Liver (tissue), 9 donors: ENCODE measurements around the gene PCDH9. TPM values are rescaled to one million over a fixed set of nuclear protein-coding genes. Genes with fewer than 3 reads are reported as not detected.

Experiments used
- DNase-seq: peaks from one replicate; pipeline ENCODE4 v3.0.0-alpha.2; 2017; ENCODE audit warnings: low spot score
- H3K27ac ChIP-seq, 2 donors: one replicate each; pipeline ENCODE4 v1.7.0; 2013; ENCODE audit warnings: inconsistent platforms in 2 of 2, low read length in 2 of 2, control low read depth in 1 of 2, low read depth in 1 of 2, mild to moderate bottlenecking in 1 of 2
- H3K27me3 ChIP-seq, 4 donors: one replicate each; pipeline versions ENCODE4 v1.6.1 to v1.7.0; 2013; ENCODE audit warnings: low read length in 3 of 4, inconsistent platforms in 1 of 4, mild to moderate bottlenecking in 1 of 4, moderate library complexity in 1 of 4; ENCODE audit not compliant: control insufficient read depth in 4 of 4, insufficient read depth in 4 of 4
- H3K36me3 ChIP-seq, 4 donors: one replicate each; pipeline versions ENCODE4 v1.6.1 to v1.7.0; 2013; ENCODE audit warnings: low read length in 3 of 4, mild to moderate bottlenecking in 3 of 4, low read depth in 1 of 4, moderate library complexity in 1 of 4; ENCODE audit not compliant: control insufficient read depth in 4 of 4, insufficient read depth in 3 of 4
- H3K4me1 ChIP-seq, 4 donors: one replicate each; pipeline versions ENCODE4 v1.6.1 to v1.7.0; 2013; ENCODE audit warnings: low read length in 3 of 4, mild to moderate bottlenecking in 3 of 4, moderate library complexity in 1 of 4; ENCODE audit not compliant: control insufficient read depth in 4 of 4, insufficient read depth in 4 of 4
- H3K4me3 ChIP-seq, 3 donors: one replicate each; pipeline versions ENCODE4 v1.6.1 to v1.7.0; 2013; ENCODE audit warnings: low read length in 3 of 3, control low read depth in 1 of 3, low read depth in 1 of 3, mild to moderate bottlenecking in 1 of 3
- H3K9ac ChIP-seq, 2 donors: one replicate each; pipeline ENCODE4 v1.7.0; 2013; ENCODE audit warnings: low read length in 2 of 2, mild to moderate bottlenecking in 2 of 2, moderate library complexity in 2 of 2, control low read depth in 1 of 2, low read depth in 1 of 2
- H3K9me3 ChIP-seq, 4 donors: one replicate each; pipeline versions ENCODE4 v1.6.1 to v1.7.0; 2013; ENCODE audit warnings: low read length in 3 of 4; ENCODE audit not compliant: control insufficient read depth in 4 of 4
- EGR1 ChIP-seq, 2 donors: IDR thresholded peaks; 2 replicates each; pipeline ENCODE4 v1.6.1; 2016 to 2018; ENCODE audit warnings: antibody characterized with exemption in 2 of 2, low read depth in 2 of 2
- FOXA1 ChIP-seq: IDR thresholded peaks from 2 replicates; pipeline ENCODE4 v1.6.1; 2016; ENCODE audit warnings: antibody characterized with exemption
- FOXA2 ChIP-seq: IDR thresholded peaks from 2 replicates; pipeline ENCODE4 v1.6.1; 2016; ENCODE audit warnings: antibody characterized with exemption
- NR2F2 ChIP-seq: IDR thresholded peaks from 2 replicates; pipeline ENCODE4 v1.6.1; 2016; ENCODE audit warnings: antibody characterized with exemption
- RAD21 ChIP-seq, 2 donors: IDR thresholded peaks; 2 replicates each; pipeline ENCODE4 v1.6.1; 2016; ENCODE audit warnings: antibody characterized with exemption in 2 of 2, mild to moderate bottlenecking in 2 of 2
- RXRA ChIP-seq, 2 donors: IDR thresholded peaks; 2 replicates each; pipeline ENCODE4 v1.6.1; 2017 to 2018; ENCODE audit warnings: antibody characterized with exemption in 2 of 2, mild to moderate bottlenecking in 1 of 2
- WGBS: extraction: QIAGEN DNeasy Blood & Tissue Kit; methylation state at CpG from one replicate; pipeline ENCODE4 v1.1.7; 2013; 5-methylcytosine and 5-hydroxymethylcytosine counted together
- polyA plus RNA-seq, 2 donors: library from polyadenylated mRNA; stranded (reverse) in 1 of 2; unstranded in 1 of 2; fragments of 200-250 nt in 1 of 2; fragments of >200 nt in 1 of 2; fragmentation: Nextera tagmentation in 1 of 2; extraction: Ambion mirVana in 1 of 2; gene quantifications; one replicate each; pipeline versions ENCODE4 v1.2.1 to v1.2.3, GENCODE V29; 2013 to 2015
- total RNA-seq, 2 donors: library from RNA; depleted of rRNA; stranded (reverse); fragments of >200 nt; gene quantifications; one replicate each; pipeline ENCODE4 v1.2.3, GENCODE V29; 2014
- TF ChIP-seq, protein P1 (sequence below): IDR thresholded peaks from 2 replicates; pipeline ENCODE4 v1.6.1; 2016; ENCODE audit warnings: antibody characterized with exemption, mild to moderate bottlenecking
- TF ChIP-seq, protein P2 (sequence below): fragments of 150-350 bp; IDR thresholded peaks from 2 replicates; pipeline ENCODE4 v1.5.1; 2017; ENCODE audit warnings: improper control_type of control experiment, low read depth, low read length; ENCODE audit not compliant: missing input control
- TF ChIP-seq, protein P3 (sequence below): IDR thresholded peaks from 2 replicates; pipeline ENCODE4 v1.6.1; 2016; ENCODE audit warnings: antibody characterized with exemption
- donor health status: healthy.
- donor health status: healthy.
- donor health status: healthy.
- donor health status: healthy.
- donor health status: healthy.

Gene PCDH9
- total and polyA plus RNA-seq, 4 donors, result 0.90 to 4.0 (median 2.2) TPM

DNA sequence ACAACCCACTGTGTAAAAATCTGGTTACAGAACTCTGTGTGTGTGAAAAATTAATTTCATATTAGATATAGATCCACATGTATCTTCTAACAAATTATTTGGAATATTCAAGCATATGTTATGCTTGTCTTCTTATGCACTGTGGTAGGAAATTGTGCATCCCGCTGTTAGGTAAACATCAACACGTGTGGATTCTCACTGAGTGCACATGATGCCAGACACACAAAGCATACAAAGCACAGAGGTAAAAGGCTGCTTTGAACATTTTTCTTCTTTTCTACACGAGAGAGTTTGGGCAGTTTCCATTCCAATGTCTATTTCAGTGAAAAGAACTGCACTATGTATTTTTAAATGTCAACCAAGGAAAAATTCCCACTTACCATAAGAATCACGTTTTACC lies 354.9 kb downstream of the PCDH9 start:
- no peak overlapping the region for H3K27ac ChIP-seq
- TF ChIP-seq, protein P1, sequence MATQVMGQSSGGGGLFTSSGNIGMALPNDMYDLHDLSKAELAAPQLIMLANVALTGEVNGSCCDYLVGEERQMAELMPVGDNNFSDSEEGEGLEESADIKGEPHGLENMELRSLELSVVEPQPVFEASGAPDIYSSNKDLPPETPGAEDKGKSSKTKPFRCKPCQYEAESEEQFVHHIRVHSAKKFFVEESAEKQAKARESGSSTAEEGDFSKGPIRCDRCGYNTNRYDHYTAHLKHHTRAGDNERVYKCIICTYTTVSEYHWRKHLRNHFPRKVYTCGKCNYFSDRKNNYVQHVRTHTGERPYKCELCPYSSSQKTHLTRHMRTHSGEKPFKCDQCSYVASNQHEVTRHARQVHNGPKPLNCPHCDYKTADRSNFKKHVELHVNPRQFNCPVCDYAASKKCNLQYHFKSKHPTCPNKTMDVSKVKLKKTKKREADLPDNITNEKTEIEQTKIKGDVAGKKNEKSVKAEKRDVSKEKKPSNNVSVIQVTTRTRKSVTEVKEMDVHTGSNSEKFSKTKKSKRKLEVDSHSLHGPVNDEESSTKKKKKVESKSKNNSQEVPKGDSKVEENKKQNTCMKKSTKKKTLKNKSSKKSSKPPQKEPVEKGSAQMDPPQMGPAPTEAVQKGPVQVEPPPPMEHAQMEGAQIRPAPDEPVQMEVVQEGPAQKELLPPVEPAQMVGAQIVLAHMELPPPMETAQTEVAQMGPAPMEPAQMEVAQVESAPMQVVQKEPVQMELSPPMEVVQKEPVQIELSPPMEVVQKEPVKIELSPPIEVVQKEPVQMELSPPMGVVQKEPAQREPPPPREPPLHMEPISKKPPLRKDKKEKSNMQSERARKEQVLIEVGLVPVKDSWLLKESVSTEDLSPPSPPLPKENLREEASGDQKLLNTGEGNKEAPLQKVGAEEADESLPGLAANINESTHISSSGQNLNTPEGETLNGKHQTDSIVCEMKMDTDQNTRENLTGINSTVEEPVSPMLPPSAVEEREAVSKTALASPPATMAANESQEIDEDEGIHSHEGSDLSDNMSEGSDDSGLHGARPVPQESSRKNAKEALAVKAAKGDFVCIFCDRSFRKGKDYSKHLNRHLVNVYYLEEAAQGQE, result no peak
- no peak for TF ChIP-seq FOXA2
- no peak for TF ChIP-seq RXRA (IDR thresholded peaks at IDR 0.05)
- H3K9me3 ChIP-seq, result no peaks in the 10 kb centered on the region
- no peak overlapping the region for H3K4me3 ChIP-seq
- H3K27me3 ChIP-seq, result no peaks in the 10 kb centered on the region
- no peaks in the 10 kb centered on the region for H3K4me1 ChIP-seq
- no peak for DNase-seq
- H3K36me3 ChIP-seq, result no peaks in the 10 kb centered on the region
- 56% methylated on average over 4 of the region's 4 CpGs for WGBS
- no peak overlapping the region for H3K9ac ChIP-seq

DNA sequence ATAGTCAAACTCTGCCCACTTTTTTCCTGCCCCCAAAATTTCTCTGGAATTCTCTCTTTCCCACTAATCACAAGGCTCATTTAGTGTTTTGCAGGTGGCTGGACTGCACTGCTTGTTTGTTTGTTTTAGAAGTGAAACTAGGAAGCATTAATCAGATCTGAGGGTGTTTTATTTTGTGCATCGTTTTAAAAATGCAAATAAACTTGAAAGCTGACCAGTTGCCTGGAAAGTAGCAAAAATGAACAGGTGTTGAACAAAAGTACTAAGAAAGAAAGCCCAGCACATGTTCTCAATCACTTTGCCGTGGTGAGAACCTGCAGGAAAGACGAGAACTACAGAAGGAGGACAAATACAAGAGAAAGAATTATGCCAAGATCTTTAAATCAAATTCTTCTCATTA lies 365.5 kb downstream of the PCDH9 start:
- 61% methylated on average over 3 of the region's 3 CpGs for WGBS
- Histone ChIP-seq H3K27ac (no peak overlapping the region), H3K27me3 (no peaks in the 10 kb centered on the region), H3K9ac (no peak overlapping the region), H3K4me1 (no peaks in the 10 kb centered on the region), H3K36me3 (no peaks in the 10 kb centered on the region), H3K9me3 (no peaks in the 10 kb centered on the region), H3K4me3 (peak overlapping the region in 1 of 3 donors; percentile 14)
- TF ChIP-seq FOXA2, result no peak
- TF ChIP-seq EGR1 (IDR thresholded peaks at IDR 0.05; ENCODE audit: low read depth in 2 of 2), result no peak
- no peak for TF ChIP-seq FOXA1
- TF ChIP-seq, protein P2, sequence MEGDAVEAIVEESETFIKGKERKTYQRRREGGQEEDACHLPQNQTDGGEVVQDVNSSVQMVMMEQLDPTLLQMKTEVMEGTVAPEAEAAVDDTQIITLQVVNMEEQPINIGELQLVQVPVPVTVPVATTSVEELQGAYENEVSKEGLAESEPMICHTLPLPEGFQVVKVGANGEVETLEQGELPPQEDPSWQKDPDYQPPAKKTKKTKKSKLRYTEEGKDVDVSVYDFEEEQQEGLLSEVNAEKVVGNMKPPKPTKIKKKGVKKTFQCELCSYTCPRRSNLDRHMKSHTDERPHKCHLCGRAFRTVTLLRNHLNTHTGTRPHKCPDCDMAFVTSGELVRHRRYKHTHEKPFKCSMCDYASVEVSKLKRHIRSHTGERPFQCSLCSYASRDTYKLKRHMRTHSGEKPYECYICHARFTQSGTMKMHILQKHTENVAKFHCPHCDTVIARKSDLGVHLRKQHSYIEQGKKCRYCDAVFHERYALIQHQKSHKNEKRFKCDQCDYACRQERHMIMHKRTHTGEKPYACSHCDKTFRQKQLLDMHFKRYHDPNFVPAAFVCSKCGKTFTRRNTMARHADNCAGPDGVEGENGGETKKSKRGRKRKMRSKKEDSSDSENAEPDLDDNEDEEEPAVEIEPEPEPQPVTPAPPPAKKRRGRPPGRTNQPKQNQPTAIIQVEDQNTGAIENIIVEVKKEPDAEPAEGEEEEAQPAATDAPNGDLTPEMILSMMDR, result no peak
- TF ChIP-seq, protein P3, sequence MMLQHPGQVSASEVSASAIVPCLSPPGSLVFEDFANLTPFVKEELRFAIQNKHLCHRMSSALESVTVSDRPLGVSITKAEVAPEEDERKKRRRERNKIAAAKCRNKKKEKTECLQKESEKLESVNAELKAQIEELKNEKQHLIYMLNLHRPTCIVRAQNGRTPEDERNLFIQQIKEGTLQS, result no peak
- no peak for TF ChIP-seq RAD21 (IDR thresholded peaks at IDR 0.05)
- no peak for TF ChIP-seq NR2F2
- TF ChIP-seq, protein P1, result no peak
- DNase-seq, result no peak
